Fibroblast of villous mesenchyme (primary cell): ENCODE measurements around the gene PNMA8C. TPM values are rescaled to one million over a fixed set of nuclear protein-coding genes. Genes with fewer than 3 reads are reported as not detected.

Experiments
- DNase-seq: peaks from one replicate; pipeline ENCODE4 v3.0.0-alpha.2; 2010; ENCODE audit warnings: low read depth
- H3K4me3 ChIP-seq: 2 replicates; pipeline ENCODE4 v1.5.1; 2011; ENCODE audit warnings: low read depth, mild to moderate bottlenecking, low read length
- total RNA-seq: library from RNA; depleted of rRNA; stranded (reverse); fragments of >200 nt; gene quantifications from 2 replicates; pipeline ENCODE4 v1.2.3, GENCODE V29; 2012
- TF ChIP-seq, protein P1 (sequence below): IDR thresholded peaks from 2 replicates; pipeline ENCODE4 v1.5.1; 2012; ENCODE audit warnings: low read depth, mild to moderate bottlenecking, low read length; ENCODE audit not compliant: insufficient read depth

PNMA8C gene
- total RNA-seq, 1 donor: under 0.01 TPM

DNA sequence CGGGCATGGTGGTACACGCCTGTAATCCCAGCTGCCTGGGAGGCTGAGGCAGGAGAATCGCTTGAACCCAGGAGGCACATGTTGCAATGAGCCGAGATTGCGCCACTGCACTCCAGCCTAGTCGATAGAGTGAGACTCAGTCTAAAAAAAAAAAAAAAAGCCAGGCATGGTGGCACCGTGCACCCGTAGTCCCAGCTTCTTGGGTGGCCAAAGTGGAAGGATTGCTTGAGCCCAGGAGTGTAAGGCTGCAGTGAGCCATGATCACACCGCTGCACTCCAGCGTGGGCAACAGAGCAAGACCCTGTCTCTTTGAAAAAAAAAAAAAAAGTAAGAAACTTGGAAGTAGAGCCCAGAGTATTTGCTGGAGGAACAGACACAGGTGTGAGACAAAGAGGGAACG lies 43.1 kb downstream of the PNMA8C start:
- no peak for DNase-seq
- TF ChIP-seq, protein P1, sequence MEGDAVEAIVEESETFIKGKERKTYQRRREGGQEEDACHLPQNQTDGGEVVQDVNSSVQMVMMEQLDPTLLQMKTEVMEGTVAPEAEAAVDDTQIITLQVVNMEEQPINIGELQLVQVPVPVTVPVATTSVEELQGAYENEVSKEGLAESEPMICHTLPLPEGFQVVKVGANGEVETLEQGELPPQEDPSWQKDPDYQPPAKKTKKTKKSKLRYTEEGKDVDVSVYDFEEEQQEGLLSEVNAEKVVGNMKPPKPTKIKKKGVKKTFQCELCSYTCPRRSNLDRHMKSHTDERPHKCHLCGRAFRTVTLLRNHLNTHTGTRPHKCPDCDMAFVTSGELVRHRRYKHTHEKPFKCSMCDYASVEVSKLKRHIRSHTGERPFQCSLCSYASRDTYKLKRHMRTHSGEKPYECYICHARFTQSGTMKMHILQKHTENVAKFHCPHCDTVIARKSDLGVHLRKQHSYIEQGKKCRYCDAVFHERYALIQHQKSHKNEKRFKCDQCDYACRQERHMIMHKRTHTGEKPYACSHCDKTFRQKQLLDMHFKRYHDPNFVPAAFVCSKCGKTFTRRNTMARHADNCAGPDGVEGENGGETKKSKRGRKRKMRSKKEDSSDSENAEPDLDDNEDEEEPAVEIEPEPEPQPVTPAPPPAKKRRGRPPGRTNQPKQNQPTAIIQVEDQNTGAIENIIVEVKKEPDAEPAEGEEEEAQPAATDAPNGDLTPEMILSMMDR: no peak
- no peak overlapping the region for H3K4me3 ChIP-seq

DNA sequence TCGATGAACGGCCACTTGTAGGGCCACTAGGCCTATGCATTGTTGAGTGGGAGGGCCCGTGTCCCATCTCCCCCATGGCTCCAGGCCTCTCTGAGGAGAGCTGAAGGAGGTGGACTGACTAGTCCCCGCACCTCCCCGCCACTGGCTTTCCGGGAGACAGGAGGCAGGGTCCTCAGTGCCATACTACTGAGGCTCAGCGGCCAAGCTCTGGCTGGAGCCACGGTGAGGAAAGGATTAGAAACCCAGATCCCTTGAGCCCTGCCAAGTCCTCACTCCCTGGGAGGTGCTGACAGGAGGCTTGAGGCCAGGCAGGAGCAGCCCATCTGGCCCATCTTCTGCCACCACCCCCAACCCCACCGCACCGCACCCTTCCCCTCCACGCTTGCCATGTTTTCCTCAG lies 44.3 kb downstream of the PNMA8C start:
- no peak overlapping the region for H3K4me3 ChIP-seq
- DNase-seq: no peak
- TF ChIP-seq, protein P1: no peak

DNA sequence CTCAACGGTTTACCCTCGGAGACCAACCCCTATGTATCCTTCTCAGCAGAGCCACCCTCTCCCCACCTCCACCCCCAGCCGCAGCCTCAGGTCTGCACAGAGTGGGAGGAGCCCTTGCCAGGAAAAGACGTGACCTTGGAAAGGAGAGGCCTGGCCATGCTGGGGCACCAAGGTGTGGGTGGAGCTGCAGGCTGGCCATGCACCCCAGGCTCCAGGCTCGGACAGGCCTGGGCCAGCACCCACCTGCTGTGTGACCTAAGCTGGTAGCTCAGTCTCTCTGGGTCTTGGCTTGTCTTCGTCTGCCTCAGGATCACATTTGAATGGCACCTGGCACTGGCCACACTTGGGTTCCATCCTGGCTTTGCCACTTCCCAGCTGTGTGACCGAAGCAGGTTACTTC lies 44.9 kb downstream of the PNMA8C start:
- H3K4me3 ChIP-seq: no peak overlapping the region
- DNase-seq: no peak
- TF ChIP-seq, protein P1: no peak

DNA sequence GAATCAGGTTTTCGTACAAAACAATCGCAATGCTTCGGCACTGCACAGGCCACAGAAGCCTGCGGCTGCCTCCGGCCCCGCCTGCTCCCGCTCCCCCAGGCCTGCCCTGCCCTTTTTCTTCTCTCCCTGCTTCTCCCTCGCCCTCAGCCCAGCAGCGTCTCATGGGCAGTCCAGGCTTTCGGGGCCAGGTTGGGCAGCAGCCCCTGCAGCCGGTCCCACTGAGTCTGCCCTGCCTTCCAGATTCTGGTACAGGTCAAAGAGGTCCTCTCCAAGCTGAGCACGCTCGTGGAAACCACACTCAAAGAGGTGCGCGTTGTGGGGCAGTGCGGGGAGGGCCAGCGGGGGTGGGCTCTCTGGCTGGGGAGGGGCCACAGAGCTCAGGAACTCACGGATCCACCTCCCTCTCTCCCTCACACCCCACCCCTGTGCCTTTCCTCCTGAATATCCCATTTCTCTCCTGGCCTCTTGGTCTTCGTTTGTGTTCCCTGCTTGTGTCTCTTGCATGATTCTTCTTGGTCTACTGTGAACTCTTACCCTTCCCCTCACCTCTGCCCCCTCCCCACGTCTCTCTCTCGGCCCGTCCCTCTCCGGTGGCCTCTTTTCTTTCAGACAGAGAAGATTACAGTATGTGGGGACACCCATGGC lies 45.4 kb downstream of the PNMA8C start:
- TF ChIP-seq, protein P1: no peak
- no peak overlapping the region for H3K4me3 ChIP-seq
- no peak for DNase-seq

DNA sequence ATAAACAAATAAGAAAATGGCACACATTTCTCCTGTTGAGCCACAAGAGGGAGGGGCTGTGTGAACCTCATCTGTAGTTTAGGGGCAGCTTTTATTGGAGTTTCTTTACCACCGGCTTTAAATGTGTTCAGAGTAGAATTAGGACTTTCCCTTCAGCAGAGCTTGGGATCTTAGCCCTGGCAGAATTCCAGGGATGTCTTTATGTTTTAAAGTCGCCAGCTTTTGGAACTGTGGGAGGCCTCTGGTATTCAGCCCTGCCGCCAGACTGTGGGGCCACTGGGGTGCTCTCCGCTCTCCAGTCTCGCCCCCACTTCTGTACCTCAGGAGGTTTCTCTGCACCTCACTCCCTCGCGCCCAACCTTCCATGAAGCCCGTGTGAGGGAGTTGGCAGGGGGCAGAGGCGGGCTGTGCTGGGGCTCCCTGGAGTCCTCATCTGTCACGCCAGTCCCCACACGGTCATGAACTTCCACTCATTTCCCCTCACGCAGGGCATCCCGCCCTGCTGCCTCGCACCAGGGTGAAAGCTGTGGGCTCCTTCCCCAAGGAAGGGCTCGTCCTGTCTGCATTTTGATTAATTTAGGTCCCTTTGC lies 46.9 kb downstream of the PNMA8C start:
- no peak overlapping the region for H3K4me3 ChIP-seq
- TF ChIP-seq, protein P1: no peak
- DNase-seq: no peak

DNA sequence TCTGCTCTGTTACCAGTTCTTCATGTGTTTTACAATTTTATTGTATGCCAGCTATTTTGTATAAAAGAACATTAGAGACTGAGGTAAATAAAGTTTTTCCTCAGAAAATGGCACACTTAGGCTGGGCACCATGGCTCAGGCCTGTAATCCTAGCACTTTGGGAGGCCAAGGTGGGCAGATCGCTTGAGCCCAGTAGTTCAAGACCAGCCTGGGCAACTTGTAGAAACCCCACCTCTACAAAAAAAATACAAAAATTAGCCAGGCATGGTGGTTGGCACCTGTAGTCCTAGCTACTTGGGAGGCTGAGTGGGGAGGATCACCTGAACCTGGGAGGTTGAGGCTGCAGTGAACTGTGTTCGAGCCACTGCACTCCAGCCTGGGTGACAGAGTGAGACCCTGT lies 47.4 kb downstream of the PNMA8C start:
- H3K4me3 ChIP-seq: no peak overlapping the region
- no peak for DNase-seq
- TF ChIP-seq, protein P1: no peak

DNA sequence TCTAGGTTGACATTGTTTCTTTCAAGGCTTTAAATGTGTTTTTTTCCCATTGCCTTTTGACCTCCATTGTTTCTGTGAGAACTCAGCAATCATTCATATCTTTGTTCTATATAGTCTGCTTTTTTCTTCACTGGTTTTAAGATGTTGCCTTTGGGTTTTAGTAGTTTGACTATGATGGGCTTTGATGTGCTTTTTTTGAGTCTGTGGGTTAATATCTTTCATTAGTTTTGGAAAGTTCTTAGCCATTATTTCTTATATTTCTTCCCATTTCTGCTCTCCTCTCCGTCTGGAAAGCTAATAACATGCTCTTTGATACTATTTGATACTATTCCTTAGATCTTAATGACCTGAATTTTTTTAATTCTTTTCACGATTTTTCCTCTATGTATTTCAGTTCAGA lies 48.0 kb downstream of the PNMA8C start:
- TF ChIP-seq, protein P1: no peak
- no peak overlapping the region for H3K4me3 ChIP-seq
- DNase-seq: no peak
